A549 (cell line): ENCODE data around the gene TMTC2. TPM values are rescaled to one million over a fixed set of nuclear protein-coding genes. Genes with fewer than 3 reads are reported as not detected.

Source experiments
- ATAC-seq, 2 experiments: fragments of 200-7000 bp in 1 of 2; fragments of >200 bp in 1 of 2; cut with Nextera tagmentation in 1 of 2; cut with Tn5 transposase in 1 of 2; 3 replicates each; pipeline versions ENCODE4 v1.8.0 to v1.9.1; 2018 to 2020; ENCODE audit warnings: mild to moderate bottlenecking in 1 of 2, moderate library complexity in 1 of 2
- CTCF ChIA-PET: fragments of 300-600 bp; sonication (Branson Sonifier 250); formaldehyde crosslinking; extraction: SDS; loops from one replicate; lab custom pipeline; 2021; ENCODE audit warnings: antibody characterized with exemption, inconsistent platforms; lab: Yijun Ruan, JAX
- POLR2A ChIA-PET: fragments of 350-600 bp; formaldehyde crosslinking; extraction: SDS; loops from one replicate; lab custom pipeline; 2021; ENCODE audit warnings: antibody characterized with exemption, inconsistent platforms; lab: Yijun Ruan, JAX
- DNase-seq, 2 experiments: peaks; one replicate each; pipeline versions ENCODE4 v3.0.0 to v3.0.0-alpha.2; 2011 to 2016; ENCODE audit warnings: low read depth in 1 of 2, low spot score in 1 of 2
- FAIRE-seq: peaks from 2 replicates; lab custom pipeline; 2011; peaks lifted over from hg19 to GRCh38; lab: Jason Lieb, UNC
- H3K27ac ChIP-seq, 2 experiments: fragments of >200 bp; sonication (Bioruptor Twin); formaldehyde crosslinking; 3 replicates each; pipeline ENCODE4 v1.5.1; 2016 to 2017
- H3K4me1 ChIP-seq: fragments of >200 bp; sonication (Bioruptor Twin); formaldehyde crosslinking; 3 replicates; pipeline ENCODE4 v1.6.1; 2016
- H3K4me2 ChIP-seq: fragments of >200 bp; sonication (Bioruptor Twin); formaldehyde crosslinking; 3 replicates; pipeline ENCODE4 v1.6.1; 2016
- H3K4me3 ChIP-seq: fragments of >200 bp; sonication (Bioruptor Twin); formaldehyde crosslinking; 3 replicates; pipeline ENCODE4 v1.5.1; 2016
- H3K9me3 ChIP-seq: fragments of >200 bp; sonication (Bioruptor Twin); formaldehyde crosslinking; 3 replicates; pipeline ENCODE4 v1.6.1; 2016
- BCL3 ChIP-seq: fragments of >200 bp; sonication (Bioruptor Twin); formaldehyde crosslinking; IDR thresholded peaks from 3 replicates; pipeline ENCODE4 v1.6.1; 2016
- CEBPB ChIP-seq, 2 experiments: fragments of >200 bp in 1 of 2; sonication (Bioruptor Twin) in 1 of 2; formaldehyde crosslinking in 1 of 2; IDR thresholded peaks; 2 replicates each; pipeline ENCODE4 v1.6.1; 2012 to 2016
- FOSL2 ChIP-seq, 2 experiments: fragments of 450-650 bp in 1 of 2; fragments of >200 bp in 1 of 2; sonication (Bioruptor Twin) in 1 of 2; formaldehyde crosslinking; IDR thresholded peaks; 2 replicates each; pipeline versions ENCODE4 v1.5.0 to v1.6.1; 2016 to 2020; ENCODE audit warnings: mild to moderate bottlenecking in 1 of 2, moderate library complexity in 1 of 2
- HES2 ChIP-seq: fragments of >200 bp; sonication (Bioruptor Twin); formaldehyde crosslinking; IDR thresholded peaks from 2 replicates; pipeline ENCODE4 v1.6.1; 2016
- HOXB13 ChIP-seq: fragments of 250-450 bp; sonication (Bioruptor Pico); IDR thresholded peaks from 2 replicates; pipeline ENCODE4 v1.5.0; 2020; ENCODE audit warnings: low read depth, mild to moderate bottlenecking, moderate library complexity
- JUNB ChIP-seq: fragments of >200 bp; sonication (Bioruptor Twin); formaldehyde crosslinking; IDR thresholded peaks from 2 replicates; pipeline ENCODE4 v1.6.1; 2016
- MAFK ChIP-seq: fragments of 450-650 bp; IDR thresholded peaks from 2 replicates; pipeline ENCODE4 v1.6.1; 2014; ENCODE audit not compliant: partially characterized antibody
- MYC ChIP-seq: IDR thresholded peaks from 2 replicates; pipeline ENCODE4 v1.6.1; 2012; ENCODE audit warnings: mild to moderate bottlenecking, inconsistent platforms, low read length, improper control_type of control experiment, borderline replicate concordance
- NFE2L2 ChIP-seq: fragments of 150-350 bp; conservative IDR thresholded peaks from 2 replicates; pipeline ENCODE4 v1.6.1; 2014; ENCODE audit warnings: low read length
- POLR2A ChIP-seq: IDR thresholded peaks from 2 replicates; pipeline ENCODE4 v1.6.1; 2012; ENCODE audit warnings: mild to moderate bottlenecking, low read length
- POLR2AphosphoS2 ChIP-seq: conservative IDR thresholded peaks from 2 replicates; pipeline ENCODE4 v1.6.1; 2012; ENCODE audit warnings: low read length, improper control_type of control experiment, inconsistent platforms
- RAD21 ChIP-seq, 2 experiments: fragments of >200 bp in 1 of 2; sonication (Bioruptor Twin) in 1 of 2; formaldehyde crosslinking in 1 of 2; IDR thresholded peaks in 1 of 2; conservative IDR thresholded peaks in 1 of 2; 2 replicates in 1 of 2; 3 replicates in 1 of 2; pipeline ENCODE4 v1.6.1; 2012 to 2018; ENCODE audit warnings: inconsistent platforms in 1 of 2
- RARB ChIP-seq: fragments of 250-450 bp; sonication (Bioruptor Pico); IDR thresholded peaks from 2 replicates; pipeline ENCODE4 v1.8.0; 2021; ENCODE audit warnings: mild to moderate bottlenecking, moderate library complexity
- RCOR1 ChIP-seq: fragments of 150-350 bp; IDR thresholded peaks from 2 replicates; pipeline ENCODE4 v1.6.1; 2014; ENCODE audit warnings: antibody characterized with exemption, low read length, low read depth
- REST ChIP-seq: fragments of 200-600 bp; sonication (generic); IDR thresholded peaks from 2 replicates; pipeline ENCODE4 v1.6.1; 2016; ENCODE audit warnings: antibody characterized with exemption, mild to moderate bottlenecking, moderate library complexity
- SMC3 ChIP-seq: fragments of >200 bp; sonication (Bioruptor Twin); formaldehyde crosslinking; IDR thresholded peaks from 3 replicates; pipeline ENCODE4 v1.6.1; 2018; ENCODE audit warnings: inconsistent platforms
- SREBF2 ChIP-seq: fragments of 450-650 bp; IDR thresholded peaks from 2 replicates; pipeline ENCODE4 v1.6.1; 2014; ENCODE audit warnings: mild to moderate bottlenecking, moderate library complexity
- TFCP2L1 ChIP-seq: fragments of 250-450 bp; sonication (Bioruptor Pico); IDR thresholded peaks from 2 replicates; pipeline ENCODE4 v1.5.0; 2021; ENCODE audit warnings: mild to moderate bottlenecking
- TP53 ChIP-seq: fragments of 250-450 bp; sonication (Bioruptor Pico); IDR thresholded peaks from 2 replicates; pipeline ENCODE4 v1.5.0; 2021; ENCODE audit warnings: mild to moderate bottlenecking, moderate library complexity
- ZC3H11A ChIP-seq: fragments of 450-650 bp; IDR thresholded peaks from 2 replicates; pipeline ENCODE4 v1.6.1; 2014; ENCODE audit warnings: antibody characterized with exemption, mild to moderate bottlenecking
- WGBS: methylation state at CpG from one replicate; pipeline ENCODE4 v1.1.6; 2017; ENCODE audit errors: missing lambda C conversion rate; 5-methylcytosine and 5-hydroxymethylcytosine counted together
- polyA plus RNA-seq, 4 experiments: library from polyadenylated mRNA; depleted of rRNA in 3 of 4; stranded (reverse); fragments of >200 nt; fragmentation: RNase III in 1 of 4; extraction: RNeasy Plus Mini Kit Qiagen cat#74134 plus additional on column Dnase treatment in 1 of 4; gene quantifications; 2 replicates in 3 of 4; 3 replicates in 1 of 4; pipeline ENCODE4 v1.2.3, GENCODE V29; 2011 to 2017
- TF ChIP-seq, protein P1 (sequence below): IDR thresholded peaks from 2 replicates; pipeline ENCODE4 v1.6.1; 2012
- TF ChIP-seq, protein P2 (sequence below): IDR thresholded peaks from 2 replicates; pipeline ENCODE4 v1.6.1; 2012

The TMTC2 gene
- polyA plus RNA-seq, 2 of the 4 experiments (the other 2 are of a cell fraction) = 1.8 to 5.3 TPM

GRCh38 chr12:82665142-82665923 lies 21.4 kb upstream of the TMTC2 start:
- no peak for TF ChIP-seq POLR2AphosphoS2
- TF ChIP-seq HES2 = no peak
- TF ChIP-seq JUNB = no peak
- peak; percentile 82 for TF ChIP-seq MAFK
- no peak for TF ChIP-seq FOSL2 (IDR thresholded peaks at IDR 0.05)
- peak; percentile 17; the same call in 1 of the 2 replicates for TF ChIP-seq FOSL2 (CRISPR knock-in tag; IDR thresholded peaks at IDR 0.05)
- Histone ChIP-seq H3K27ac (no peak overlapping the region), H3K9me3 (no peaks in the 10 kb centered on the region), H3K4me2 (no peak overlapping the region), H3K4me1 (peaks cover 3% of the 10 kb centered on the region; the same call in 1 of the 3 replicates), H3K4me3 (no peak overlapping the region)
- no peak for ATAC-seq
- 63% methylated on average over 3 of the region's 3 CpGs for WGBS
- ChIA-PET CTCF (interaction anchor here (1.9 kb wide), 1 partner anchor 21 kb away, joined by 7 read pairs; no protein-coding TSS in a partner anchor), POLR2A (no interaction called here)
- no peak for FAIRE-seq
- DNase-seq = no peak

DNA sequence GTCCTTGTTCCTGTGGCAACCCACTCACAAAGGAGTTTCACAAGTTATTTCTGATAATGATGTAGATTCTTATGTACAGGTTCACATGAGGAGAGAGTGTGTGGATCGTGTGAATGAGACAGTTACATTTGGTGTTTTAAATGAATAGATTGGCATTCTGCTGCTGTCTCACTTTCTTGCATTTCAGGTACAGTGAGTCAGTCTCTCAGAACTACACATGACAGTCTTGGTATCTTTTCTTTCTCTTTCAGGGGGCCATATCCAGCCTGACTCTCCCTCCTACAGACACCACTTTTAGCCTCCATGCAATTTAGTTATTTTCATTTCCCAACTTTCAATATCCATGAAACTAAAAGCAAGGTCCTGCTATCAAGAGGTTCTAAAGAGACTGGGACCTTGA lies 19.9 kb upstream of the TMTC2 start:
- ChIA-PET POLR2A (no interaction called here), CTCF (no interaction called here)
- no peak for FAIRE-seq
- no peaks in the 10 kb centered on the region for H3K4me1 ChIP-seq
- 24% methylated on average over 1 of the region's 1 CpG for WGBS
- no peak for ATAC-seq
- TF ChIP-seq RARB (no peak), NFE2L2 (no peak), POLR2A (no peak), MYC (no peak), TP53 (CRISPR knock-in tag) (no peak), TFCP2L1 (no peak), REST (no peak), ZC3H11A (no peak), RCOR1 (no peak), SREBF2 (no peak)
- TF ChIP-seq, protein P1, sequence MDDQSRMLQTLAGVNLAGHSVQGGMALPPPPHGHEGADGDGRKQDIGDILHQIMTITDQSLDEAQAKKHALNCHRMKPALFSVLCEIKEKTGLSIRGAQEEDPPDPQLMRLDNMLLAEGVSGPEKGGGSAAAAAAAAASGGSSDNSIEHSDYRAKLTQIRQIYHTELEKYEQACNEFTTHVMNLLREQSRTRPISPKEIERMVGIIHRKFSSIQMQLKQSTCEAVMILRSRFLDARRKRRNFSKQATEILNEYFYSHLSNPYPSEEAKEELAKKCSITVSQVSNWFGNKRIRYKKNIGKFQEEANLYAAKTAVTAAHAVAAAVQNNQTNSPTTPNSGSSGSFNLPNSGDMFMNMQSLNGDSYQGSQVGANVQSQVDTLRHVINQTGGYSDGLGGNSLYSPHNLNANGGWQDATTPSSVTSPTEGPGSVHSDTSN = no peak
- no peak overlapping the region for H3K27ac ChIP-seq
- H3K9me3 ChIP-seq = no peaks in the 10 kb centered on the region
- H3K4me2 ChIP-seq = no peak overlapping the region
- no peak overlapping the region for H3K4me3 ChIP-seq
- no peak for DNase-seq

DNA sequence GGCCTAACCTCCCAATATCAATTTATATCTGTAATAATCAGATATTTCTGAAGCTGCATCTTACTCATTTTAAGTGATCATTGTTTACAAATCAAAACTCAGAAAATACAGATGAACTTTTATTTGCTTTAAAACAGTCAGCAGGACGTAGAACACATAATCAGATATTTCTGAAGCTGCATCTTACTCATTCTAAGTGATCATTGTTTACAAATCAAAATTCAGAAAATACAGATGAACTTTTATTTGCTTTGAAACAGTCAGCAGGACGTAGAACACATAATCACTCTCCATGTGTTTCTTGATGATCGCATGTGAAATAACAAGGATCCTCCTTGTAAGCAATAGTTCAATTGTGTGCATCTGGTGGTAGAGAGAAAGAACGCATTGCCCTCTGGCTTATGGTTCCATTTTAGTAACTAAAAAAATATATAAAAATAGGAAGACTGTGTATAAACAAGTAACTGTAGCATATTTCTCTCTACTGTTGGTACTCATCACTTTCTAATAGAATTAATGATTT lies 15.0 kb upstream of the TMTC2 start:
- 59% methylated on average over 4 of the region's 4 CpGs for WGBS
- ChIA-PET CTCF (interaction anchor here (1.1 kb wide), 1 partner anchor 14 kb away, joined by 3 read pairs; no protein-coding TSS in a partner anchor), POLR2A (no interaction called here)
- no peak for ATAC-seq
- H3K27ac ChIP-seq = no peak overlapping the region
- no peak for DNase-seq
- no peaks in the 10 kb centered on the region for H3K4me1 ChIP-seq
- H3K9me3 ChIP-seq = no peaks in the 10 kb centered on the region
- H3K4me2 ChIP-seq = no peak overlapping the region
- no peak for FAIRE-seq
- H3K4me3 ChIP-seq = no peak overlapping the region
- TF ChIP-seq SREBF2 = no peak
- no peak for TF ChIP-seq SMC3
- no peak for TF ChIP-seq CEBPB (IDR thresholded peaks at IDR 0.05)
- TF ChIP-seq BCL3 = no peak
- TF ChIP-seq RAD21 (conservative IDR thresholded peaks at IDR 0.05 in 1 of 2, IDR thresholded peaks at IDR 0.05 in 1 of 2) = no peak
- no peak for TF ChIP-seq HOXB13 (CRISPR knock-in tag)
- TF ChIP-seq, protein P2, sequence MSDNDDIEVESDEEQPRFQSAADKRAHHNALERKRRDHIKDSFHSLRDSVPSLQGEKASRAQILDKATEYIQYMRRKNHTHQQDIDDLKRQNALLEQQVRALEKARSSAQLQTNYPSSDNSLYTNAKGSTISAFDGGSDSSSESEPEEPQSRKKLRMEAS = no peak
- TF ChIP-seq REST = no peak
- no peak for TF ChIP-seq HES2
